HepG2 (cell line): ENCODE results near the gene CMPK1. TPM values are rescaled to one million over a fixed set of nuclear protein-coding genes. Genes with fewer than 3 reads are reported as not detected.

Experiments
- ATAC-seq: fragments of 200-7000 bp; cut with Tn5 transposase; 3 replicates; pipeline ENCODE4 v1.9.1; 2020; ENCODE audit warnings: mild to moderate bottlenecking, moderate library complexity
- BruUV-seq: library from RNA; stranded (reverse); fragments of 400-500 nt; replicated peaks from 2 replicates; lab custom pipeline; 2021; lab: Mats Ljungman, UMichigan
- CTCF ChIA-PET: fragments of 300-600 bp; formaldehyde crosslinking; extraction: SDS; loops from one replicate; lab custom pipeline; 2021; ENCODE audit warnings: low total read pairs, inconsistent platforms, low intra/inter-chr PET ratio; lab: Yijun Ruan, JAX
- POLR2A ChIA-PET: fragments of 350-600 bp; sonication (Branson Sonifier 250); formaldehyde crosslinking; loops from one replicate; lab custom pipeline; 2020; ENCODE audit warnings: antibody characterized with exemption, inconsistent platforms; lab: Yijun Ruan, JAX
- DNase-seq: peaks from one replicate; pipeline ENCODE4 v3.0.0-alpha.2; 2015; ENCODE audit warnings: low spot score
- FAIRE-seq: peaks from 3 replicates; lab custom pipeline; 2011; peaks lifted over from hg19 to GRCh38; lab: Jason Lieb, UNC
- H2AFZ ChIP-seq: one replicate; pipeline ENCODE4 v1.6.1; 2011; ENCODE audit warnings: low read length, inconsistent platforms
- H3K27ac ChIP-seq: fragments of 300-600 bp; 3 replicates; pipeline ENCODE4 v1.8.0; 2011; ENCODE audit warnings: mixed run types, mild to moderate bottlenecking, mixed read lengths, low read length, inconsistent platforms; ENCODE audit not compliant: insufficient read depth; ENCODE audit errors: extremely low read length
- H3K27me3 ChIP-seq, 2 experiments: fragments of 200-600 bp in 1 of 2; 2 replicates in 1 of 2; 3 replicates in 1 of 2; pipeline versions ENCODE4 v1.6.0 to v1.8.0; 2011; ENCODE audit warnings: low read length in 2 of 2, mild to moderate bottlenecking in 2 of 2, moderate library complexity in 2 of 2, inconsistent platforms in 1 of 2; ENCODE audit not compliant: insufficient read depth in 2 of 2, control insufficient read depth in 1 of 2
- H3K36me3 ChIP-seq, 2 experiments: fragments of 200-600 bp in 1 of 2; replicated peaks in 1 of 2; 2 replicates in 1 of 2; 3 replicates in 1 of 2; pipeline versions ENCODE4 v1.5.1 to v1.8.0; 2011; ENCODE audit warnings: low read length in 2 of 2, inconsistent platforms in 1 of 2; ENCODE audit not compliant: insufficient read depth in 2 of 2, control insufficient read depth in 1 of 2
- H3K4me1 ChIP-seq: 2 replicates; pipeline ENCODE4 v1.5.1; 2012; ENCODE audit warnings: low read length, inconsistent platforms; ENCODE audit not compliant: insufficient read depth
- H3K4me2 ChIP-seq: 2 replicates; pipeline ENCODE4 v1.6.0; 2011; ENCODE audit warnings: low read depth, low read length, inconsistent platforms
- H3K4me3 ChIP-seq, 3 experiments: fragments of 200-600 bp in 1 of 3; sonication (generic), shearing (Covaris generic) in 1 of 3; replicated peaks in 1 of 3; 2 replicates each; pipeline ENCODE4 v1.5.1; 2011 to 2016; ENCODE audit warnings: low read length in 3 of 3, inconsistent platforms in 2 of 3, low read depth in 2 of 3, mild to moderate bottlenecking in 2 of 3, control low read depth in 1 of 3, mixed read lengths in 1 of 3; ENCODE audit not compliant: insufficient read depth in 1 of 3
- H3K79me2 ChIP-seq: one replicate; pipeline ENCODE4 v1.6.1; 2011; ENCODE audit warnings: low read length, inconsistent platforms; ENCODE audit not compliant: insufficient read depth
- H3K9ac ChIP-seq: 2 replicates; pipeline ENCODE4 v1.6.0; 2011; ENCODE audit warnings: mild to moderate bottlenecking, low read depth, low read length, inconsistent platforms; ENCODE audit not compliant: insufficient read depth
- H3K9me3 ChIP-seq: 2 replicates; pipeline ENCODE4 v1.5.1; 2012; ENCODE audit warnings: mild to moderate bottlenecking, low read length
- H4K20me1 ChIP-seq: 2 replicates; pipeline ENCODE4 v1.6.0; 2011; ENCODE audit warnings: inconsistent platforms, mild to moderate bottlenecking, low read length, moderate library complexity; ENCODE audit not compliant: insufficient read depth
- CENPX ChIP-seq: sonication (generic); formaldehyde crosslinking; IDR thresholded peaks from 2 replicates; pipeline ENCODE4 v1.9.0; 2021; ENCODE audit warnings: mild to moderate bottlenecking, missing genetic modification reagents, moderate library complexity
- FOXA1 ChIP-seq, 2 experiments: fragments of 450-650 bp in 1 of 2; sonication (generic) in 1 of 2; formaldehyde crosslinking in 1 of 2; IDR thresholded peaks; 2 replicates each; pipeline versions ENCODE4 v1.4.0 to v1.6.1; 2016 to 2020; ENCODE audit warnings: missing genetic modification reagents in 1 of 2
- FOXA3 ChIP-seq: IDR thresholded peaks from 2 replicates; pipeline ENCODE4 v1.6.1; 2016; ENCODE audit warnings: missing genetic modification reagents, missing compliant biosample characterization
- FOXK1 ChIP-seq: sonication (generic); formaldehyde crosslinking; IDR thresholded peaks from 2 replicates; pipeline ENCODE4 v1.4.0; 2020; ENCODE audit warnings: low read depth, missing genetic modification reagents, borderline replicate concordance
- KLF11 ChIP-seq: IDR thresholded peaks from 2 replicates; pipeline ENCODE4 v1.6.1; 2016; ENCODE audit warnings: missing compliant biosample characterization
- KLF16 ChIP-seq, 2 experiments: sonication (generic) in 1 of 2; formaldehyde crosslinking in 1 of 2; IDR thresholded peaks; 2 replicates each; pipeline versions ENCODE4 v1.6.1 to v1.8.0; 2016 to 2023; ENCODE audit warnings: missing genetic modification reagents in 2 of 2, missing compliant biosample characterization in 1 of 2
- PPARG ChIP-seq: conservative IDR thresholded peaks from 2 replicates; pipeline ENCODE4 v1.6.1; 2016; ENCODE audit warnings: missing biosample characterization, missing genetic modification reagents
- SRF ChIP-seq: IDR thresholded peaks from 2 replicates; pipeline ENCODE4 v1.6.1; 2011; ENCODE audit warnings: mild to moderate bottlenecking, low read depth, low read length, moderate library complexity
- THAP9 ChIP-seq: sonication (generic); formaldehyde crosslinking; IDR thresholded peaks from 2 replicates; pipeline ENCODE4; 2020; ENCODE audit warnings: missing genetic modification reagents, mild to moderate bottlenecking, borderline replicate concordance
- ZNF33B ChIP-seq: sonication (generic); formaldehyde crosslinking; IDR thresholded peaks from 2 replicates; pipeline ENCODE4 v1.5.1; 2020; ENCODE audit warnings: mild to moderate bottlenecking, missing genetic modification reagents
- ZNF382 ChIP-seq: sonication (generic); formaldehyde crosslinking; IDR thresholded peaks from 2 replicates; pipeline ENCODE4 v1.5.0; 2020; ENCODE audit warnings: missing genetic modification reagents, mild to moderate bottlenecking, borderline replicate concordance
- ZNF598 ChIP-seq: sonication (generic); formaldehyde crosslinking; IDR thresholded peaks from 2 replicates; pipeline ENCODE4 v1.5.1; 2020; ENCODE audit warnings: mild to moderate bottlenecking, missing genetic modification reagents, borderline replicate concordance
- ZNF782 ChIP-seq: sonication (generic); formaldehyde crosslinking; IDR thresholded peaks from 2 replicates; pipeline ENCODE4 v1.4.0; 2020; ENCODE audit warnings: missing genetic modification reagents, mild to moderate bottlenecking, borderline replicate concordance
- WGBS: methylation state at CpG from one replicate; pipeline ENCODE4 v1.1.6; 2017; ENCODE audit warnings: low lambda C conversion rate; 5-methylcytosine and 5-hydroxymethylcytosine counted together
- in situ Hi-C: cut with HindIII; loops from 2 replicates; pipeline ENCODE4 v1.10.0; 2017; ENCODE audit warnings: low pct_unique_long_range_greater_than_20kb; ENCODE audit not compliant: extremely low pct_ligation_motif_present
- intact Hi-C: fragments of 100-400 bp; cut with micrococcal nuclease; formaldehyde crosslinking; loops from one replicate; pipeline ENCODE4 v1.10.0; 2022; ENCODE audit not compliant: unreplicated experiment
- polyA plus RNA-seq, 8 experiments: library from polyadenylated mRNA; depleted of rRNA in 3 of 8; stranded (reverse) in 7 of 8; unstranded in 1 of 8; fragments of >200 nt; fragmentation: Illumina TruSeq in 4 of 8; extraction: Trizol in 4 of 8; gene quantifications; 2 replicates each; pipeline versions ENCODE4 v1.2.1 to v1.2.3, GENCODE V29; 2011 to 2016; ENCODE audit warnings: low read depth in 4 of 8, missing spikeins in 1 of 8, mixed read lengths in 1 of 8; ENCODE audit not compliant: insufficient read depth in 1 of 8
- total RNA-seq, 5 experiments: library from RNA; depleted of rRNA; stranded (reverse); fragments of >200 nt; fragmentation: Illumina TruSeq; extraction: Trizol; gene quantifications; 2 replicates each; pipeline ENCODE4 v1.2.3, GENCODE V29; 2016; ENCODE audit warnings: low read depth in 1 of 5
- TF ChIP-seq, protein P1 (sequence below): sonication (generic); formaldehyde crosslinking; IDR thresholded peaks from 2 replicates; pipeline ENCODE4 v1.8.0; 2022; ENCODE audit warnings: missing genetic modification reagents, mild to moderate bottlenecking, moderate library complexity, borderline replicate concordance
- TF ChIP-seq, protein P2 (sequence below): sonication (generic); formaldehyde crosslinking; IDR thresholded peaks from 2 replicates; pipeline ENCODE4 v1.4.0; 2020; ENCODE audit warnings: missing genetic modification reagents

CMPK1 gene
- total and polyA plus RNA-seq, 2 of the 13 experiments (the other 11 are each of a cell fraction or from before 2014, with no cell fraction given), result 38.3 to 92.0 TPM

GRCh38 chr1:47332779-47333577, 612 bp upstream of the CMPK1 start:
- H3K9ac ChIP-seq, result peak overlapping the region; percentile 95
- no peak for ATAC-seq
- H4K20me1 ChIP-seq, result no peaks in the 10 kb centered on the region; the same call in 1 of the 2 replicates
- H3K9me3 ChIP-seq, result no peaks in the 10 kb centered on the region
- peak overlapping the region; percentile 87 to 98 (median 94) for H3K4me3 ChIP-seq
- in situ Hi-C loops (no loop called here), intact Hi-C loops (loop anchor here (1.0 kb wide), 1 partner anchor 19 kb away; the partner anchor contains the start of gene STIL)
- WGBS, result 9% methylated on average over 18 of the region's 19 CpGs
- peaks cover 0 to 2% of the 10 kb centered on the region in 2 experiments; a peak in 2 of 5 replicates for H3K36me3 ChIP-seq
- DNase-seq, result no peak
- peak overlapping the region; percentile 79 for H3K4me2 ChIP-seq
- peak overlapping the region; percentile 38 for H2AFZ ChIP-seq
- peaks cover 48% of the 10 kb centered on the region for H3K4me1 ChIP-seq
- H3K27me3 ChIP-seq, result no peaks in the 10 kb centered on the region; a peak in 1 of 5 replicates
- peak overlapping the region; percentile 99 for H3K27ac ChIP-seq
- FAIRE-seq, result no peak
- TSS peak; percentile 66 for BruUV-seq
- H3K79me2 ChIP-seq, result peaks cover 35% of the 10 kb centered on the region
- POLR2A ChIA-PET, result interaction anchor here (0.6 to 3.2 kb wide), 13 partner anchors 9 to 716 kb away, joined by 3 to 54 read pairs (median 4); partner anchors contain the start of genes FOXD2, MOB3C and STIL
- CTCF ChIA-PET, result no interaction called here
- TF ChIP-seq SRF (no peak), ZNF33B (0 out of 2 replicates have a peak, but pooled peaks have one; percentile 72), ZNF782 (CRISPR knock-in tag) (no peak), PPARG (CRISPR knock-in tag) (no peak), ZNF598 (CRISPR knock-in tag) (peak; percentile 90; the same call in 1 of the 2 replicates), KLF16 (CRISPR knock-in tag; IDR thresholded peaks at IDR 0.05) (0 out of 4 replicates have a peak, but pooled peaks of 1 of the 2 experiments have one; percentile 10), KLF11 (CRISPR knock-in tag) (peak; percentile 13; the same call in 1 of the 2 replicates), FOXK1 (peak; percentile 47; the same call in 1 of the 2 replicates), CENPX (CRISPR knock-in tag) (no peak), ZNF382 (CRISPR knock-in tag) (no peak), FOXA1 (IDR thresholded peaks at IDR 0.05) (no peak), FOXA1 (CRISPR knock-in tag; IDR thresholded peaks at IDR 0.05) (0 out of 2 replicates have a peak, but pooled peaks have one; percentile 49), FOXA3 (CRISPR knock-in tag) (0 out of 2 replicates have a peak, but pooled peaks have one; percentile 28), THAP9 (CRISPR knock-in tag) (peak; percentile 43; the same call in 1 of the 2 replicates)
- TF ChIP-seq, protein P1, sequence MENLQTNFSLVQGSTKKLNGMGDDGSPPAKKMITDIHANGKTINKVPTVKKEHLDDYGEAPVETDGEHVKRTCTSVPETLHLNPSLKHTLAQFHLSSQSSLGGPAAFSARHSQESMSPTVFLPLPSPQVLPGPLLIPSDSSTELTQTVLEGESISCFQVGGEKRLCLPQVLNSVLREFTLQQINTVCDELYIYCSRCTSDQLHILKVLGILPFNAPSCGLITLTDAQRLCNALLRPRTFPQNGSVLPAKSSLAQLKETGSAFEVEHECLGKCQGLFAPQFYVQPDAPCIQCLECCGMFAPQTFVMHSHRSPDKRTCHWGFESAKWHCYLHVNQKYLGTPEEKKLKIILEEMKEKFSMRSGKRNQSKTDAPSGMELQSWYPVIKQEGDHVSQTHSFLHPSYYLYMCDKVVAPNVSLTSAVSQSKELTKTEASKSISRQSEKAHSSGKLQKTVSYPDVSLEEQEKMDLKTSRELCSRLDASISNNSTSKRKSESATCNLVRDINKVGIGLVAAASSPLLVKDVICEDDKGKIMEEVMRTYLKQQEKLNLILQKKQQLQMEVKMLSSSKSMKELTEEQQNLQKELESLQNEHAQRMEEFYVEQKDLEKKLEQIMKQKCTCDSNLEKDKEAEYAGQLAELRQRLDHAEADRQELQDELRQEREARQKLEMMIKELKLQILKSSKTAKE (CRISPR knock-in tag), result no peak
- TF ChIP-seq, protein P2, sequence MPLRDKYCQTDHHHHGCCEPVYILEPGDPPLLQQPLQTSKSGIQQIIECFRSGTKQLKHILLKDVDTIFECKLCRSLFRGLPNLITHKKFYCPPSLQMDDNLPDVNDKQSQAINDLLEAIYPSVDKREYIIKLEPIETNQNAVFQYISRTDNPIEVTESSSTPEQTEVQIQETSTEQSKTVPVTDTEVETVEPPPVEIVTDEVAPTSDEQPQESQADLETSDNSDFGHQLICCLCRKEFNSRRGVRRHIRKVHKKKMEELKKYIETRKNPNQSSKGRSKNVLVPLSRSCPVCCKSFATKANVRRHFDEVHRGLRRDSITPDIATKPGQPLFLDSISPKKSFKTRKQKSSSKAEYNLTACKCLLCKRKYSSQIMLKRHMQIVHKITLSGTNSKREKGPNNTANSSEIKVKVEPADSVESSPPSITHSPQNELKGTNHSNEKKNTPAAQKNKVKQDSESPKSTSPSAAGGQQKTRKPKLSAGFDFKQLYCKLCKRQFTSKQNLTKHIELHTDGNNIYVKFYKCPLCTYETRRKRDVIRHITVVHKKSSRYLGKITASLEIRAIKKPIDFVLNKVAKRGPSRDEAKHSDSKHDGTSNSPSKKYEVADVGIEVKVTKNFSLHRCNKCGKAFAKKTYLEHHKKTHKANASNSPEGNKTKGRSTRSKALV (CRISPR knock-in tag), result no peak
